ENCODE data around the gene LRMDA. TPM values are rescaled to one million over a fixed set of nuclear protein-coding genes. Genes with fewer than 3 reads are reported as not detected.

Gene LRMDA
- polyA plus RNA-seq, 3 donors, result 39.8 to 59.6 (median 56.4) TPM

DNA sequence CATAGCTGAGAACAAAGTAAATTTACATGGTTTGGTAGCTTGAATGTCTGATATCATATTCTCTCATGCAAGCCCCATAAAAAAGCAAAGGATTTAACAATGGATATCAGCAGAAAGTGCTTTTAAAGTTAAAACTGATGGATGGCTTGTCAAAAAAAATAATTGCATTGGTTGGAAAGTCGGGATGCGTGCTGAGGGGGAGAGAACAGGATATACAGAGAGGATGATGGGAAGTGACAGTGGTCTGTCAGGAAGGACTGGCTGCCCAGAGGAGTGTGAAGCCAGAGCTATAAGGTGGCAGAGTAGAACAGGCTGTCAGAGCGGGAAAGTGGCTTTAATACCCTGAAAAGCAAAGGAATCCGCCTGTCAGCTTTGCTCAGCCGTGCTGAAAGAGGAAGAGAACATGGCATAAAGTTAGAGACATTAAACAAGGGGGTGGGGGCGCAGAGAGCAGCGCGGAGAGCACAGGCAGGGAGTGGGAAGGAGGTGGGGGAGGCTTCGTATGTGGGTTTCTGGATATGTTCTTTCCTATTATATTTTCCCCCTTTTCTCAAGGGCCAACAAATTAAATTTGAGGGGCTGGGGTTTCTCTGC, 493.0 kb downstream of the LRMDA start:
- peaks cover 7% of the 10 kb centered on the region for H4K20me1 ChIP-seq (ENCODE audit: insufficient read depth, low read length)
- DNase-seq, result no peak
- H3K27me3 Mint-ChIP-seq (ENCODE audit: low read depth in 3 of 3), result no peaks in the 10 kb centered on the region
- H2AFZ ChIP-seq (ENCODE audit: insufficient read depth, low read depth, low read length, poor library complexity, severe bottlenecking), result no peak overlapping the region
- H3K79me2 ChIP-seq (ENCODE audit: insufficient read depth, low read length), result no peaks in the 10 kb centered on the region
- no peaks in the 10 kb centered on the region for H3K36me3 ChIP-seq (replicated peaks in 1 of 2; ENCODE audit: control insufficient read depth in 1 of 2, insufficient read depth in 2 of 2, low read length in 2 of 2)
- no peak overlapping the region for H3K9ac ChIP-seq (ENCODE audit: insufficient read depth, low read length, poor library complexity, severe bottlenecking)
- no peak overlapping the region for H3K4me3 ChIP-seq (replicated peaks in 1 of 3; ENCODE audit: low read depth in 2 of 3, low read length in 3 of 3)
- intact Hi-C loops (cut with micrococcal nuclease), result no loop called here
- H3K9me3 Mint-ChIP-seq, result no peaks in the 10 kb centered on the region
- H3K27ac Mint-ChIP-seq, result no peak overlapping the region
- H3K9me3 ChIP-seq (replicated peaks in 1 of 2; ENCODE audit: control insufficient read depth in 1 of 2, insufficient read depth in 1 of 2, low read length in 2 of 2), result no peaks in the 10 kb centered on the region
- no peak overlapping the region for H3K4me3 Mint-ChIP-seq
- no peak overlapping the region for H3K4me2 ChIP-seq (replicated peaks; ENCODE audit: extremely low read depth, low read length, poor library complexity, severe bottlenecking)
- no peak overlapping the region for H3K27ac ChIP-seq (ENCODE audit: low read depth in 1 of 2, low read length in 2 of 2)
- peaks cover 3% of the 10 kb centered on the region in 2 donors for H3K36me3 Mint-ChIP-seq
- H3K27me3 ChIP-seq (ENCODE audit: control insufficient read depth in 2 of 2, insufficient read depth in 2 of 2, low read length in 2 of 2), result no peaks in the 10 kb centered on the region
- TF ChIP-seq, protein P1, sequence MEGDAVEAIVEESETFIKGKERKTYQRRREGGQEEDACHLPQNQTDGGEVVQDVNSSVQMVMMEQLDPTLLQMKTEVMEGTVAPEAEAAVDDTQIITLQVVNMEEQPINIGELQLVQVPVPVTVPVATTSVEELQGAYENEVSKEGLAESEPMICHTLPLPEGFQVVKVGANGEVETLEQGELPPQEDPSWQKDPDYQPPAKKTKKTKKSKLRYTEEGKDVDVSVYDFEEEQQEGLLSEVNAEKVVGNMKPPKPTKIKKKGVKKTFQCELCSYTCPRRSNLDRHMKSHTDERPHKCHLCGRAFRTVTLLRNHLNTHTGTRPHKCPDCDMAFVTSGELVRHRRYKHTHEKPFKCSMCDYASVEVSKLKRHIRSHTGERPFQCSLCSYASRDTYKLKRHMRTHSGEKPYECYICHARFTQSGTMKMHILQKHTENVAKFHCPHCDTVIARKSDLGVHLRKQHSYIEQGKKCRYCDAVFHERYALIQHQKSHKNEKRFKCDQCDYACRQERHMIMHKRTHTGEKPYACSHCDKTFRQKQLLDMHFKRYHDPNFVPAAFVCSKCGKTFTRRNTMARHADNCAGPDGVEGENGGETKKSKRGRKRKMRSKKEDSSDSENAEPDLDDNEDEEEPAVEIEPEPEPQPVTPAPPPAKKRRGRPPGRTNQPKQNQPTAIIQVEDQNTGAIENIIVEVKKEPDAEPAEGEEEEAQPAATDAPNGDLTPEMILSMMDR (IDR thresholded peaks at IDR 0.05), result no peak
- WGBS (ENCODE audit: insufficient coverage), result 27% methylated on average over 3 of the region's 9 CpGs
- H3K4me1 Mint-ChIP-seq, result peaks cover 11% of the 10 kb centered on the region
- no peaks in the 10 kb centered on the region for H3K4me1 ChIP-seq (ENCODE audit: control insufficient read depth in 1 of 2, insufficient read depth in 2 of 2, low read length in 2 of 2)

- Mint-ChIP-seq H3K36me3 (peaks cover 3% of the 10 kb centered on the region in 2 donors), H3K4me3 (no peak overlapping the region), H3K9me3 (no peaks in the 10 kb centered on the region), H3K4me1 (peaks cover 11% of the 10 kb centered on the region), H3K27me3 (ENCODE audit: low read depth in 3 of 3) (no peaks in the 10 kb centered on the region), H3K27ac (no peak overlapping the region)
- no peak overlapping the region for H3K4me3 ChIP-seq (replicated peaks in 1 of 3; ENCODE audit: low read depth in 2 of 3, low read length in 3 of 3)
- no peaks in the 10 kb centered on the region for H3K4me1 ChIP-seq (ENCODE audit: control insufficient read depth in 1 of 2, insufficient read depth in 2 of 2, low read length in 2 of 2)
- H4K20me1 ChIP-seq (ENCODE audit: insufficient read depth, low read length), result peaks cover 8% of the 10 kb centered on the region
- H3K9ac ChIP-seq (ENCODE audit: insufficient read depth, low read length, poor library complexity, severe bottlenecking), result no peak overlapping the region
- no peak overlapping the region for H3K4me2 ChIP-seq (replicated peaks; ENCODE audit: extremely low read depth, low read length, poor library complexity, severe bottlenecking)
- TF ChIP-seq, protein P1 (IDR thresholded peaks at IDR 0.05), result no peak
- no peaks in the 10 kb centered on the region for H3K27me3 ChIP-seq (ENCODE audit: control insufficient read depth in 2 of 2, insufficient read depth in 2 of 2, low read length in 2 of 2)
- no peak overlapping the region for H3K27ac ChIP-seq (ENCODE audit: low read depth in 1 of 2, low read length in 2 of 2)
- H2AFZ ChIP-seq (ENCODE audit: insufficient read depth, low read depth, low read length, poor library complexity, severe bottlenecking), result no peak overlapping the region
- H3K9me3 ChIP-seq (replicated peaks in 1 of 2; ENCODE audit: control insufficient read depth in 1 of 2, insufficient read depth in 1 of 2, low read length in 2 of 2), result no peaks in the 10 kb centered on the region
- DNase-seq, result no peak
- intact Hi-C loops (cut with micrococcal nuclease), result no loop called here
- no CpG with 5 or more reads among the region's 1 CpG for WGBS (ENCODE audit: insufficient coverage)
- H3K36me3 ChIP-seq (replicated peaks in 1 of 2; ENCODE audit: control insufficient read depth in 1 of 2, insufficient read depth in 2 of 2, low read length in 2 of 2), result no peaks in the 10 kb centered on the region
- no peaks in the 10 kb centered on the region for H3K79me2 ChIP-seq (ENCODE audit: insufficient read depth, low read length)
Observed at GRCh38 chr10:75925999-75926398, 494.6 kb downstream of the LRMDA start.

Measured in CD14-positive monocyte (primary cell).